PC-3 (cell line): Measurements from ENCODE around the gene RNF148. TPM values are rescaled to one million over a fixed set of nuclear protein-coding genes. Genes with fewer than 3 reads are reported as not detected.

Experiments used
- ATAC-seq: fragments of 200-7000 bp; cut with Tn5 transposase; 2 replicates; pipeline ENCODE4 v1.9.1; 2020; ENCODE audit warnings: mild to moderate bottlenecking, moderate library complexity
- BruUV-seq: library from RNA; stranded (reverse); fragments of 400-500 nt; replicated peaks from 2 replicates; lab custom pipeline; 2021; lab: Mats Ljungman, UMichigan
- CTCF ChIA-PET: fragments of 300-600 bp; sonication (Branson Sonifier 250); formaldehyde crosslinking; loops from one replicate; lab custom pipeline; 2022; ENCODE audit warnings: antibody characterized with exemption; lab: Charles Lee
- POLR2A ChIA-PET: fragments of 300-600 bp; sonication (Branson Sonifier 250); formaldehyde crosslinking; loops from one replicate; lab custom pipeline; 2022; ENCODE audit warnings: antibody characterized with exemption; ENCODE audit not compliant: unreplicated experiment; lab: Charles Lee
- DNase-seq: peaks from one replicate; pipeline ENCODE4 v3.0.0-alpha.2; 2015
- H2AFZ ChIP-seq: fragments of 300-600 bp; sonication (generic); 2 replicates; pipeline ENCODE4 v1.6.0; 2016; ENCODE audit warnings: antibody characterized with exemption, low read length
- H3F3A ChIP-seq: fragments of 300-600 bp; sonication (generic); one replicate; pipeline ENCODE4 v1.6.0; 2017; ENCODE audit warnings: antibody characterized with exemption, low read length, control low read depth, mild to moderate bottlenecking; ENCODE audit not compliant: unreplicated experiment
- H3K27ac ChIP-seq: fragments of 300-600 bp; sonication (generic); 2 replicates; pipeline ENCODE4 v1.5.1; 2016; ENCODE audit warnings: mild to moderate bottlenecking, low read length
- H3K27me3 ChIP-seq: fragments of 300-600 bp; sonication (generic); 2 replicates; pipeline ENCODE4 v1.6.1; 2016; ENCODE audit warnings: low read length, mixed read lengths
- H3K36me3 ChIP-seq: fragments of 300-600 bp; sonication (generic); 2 replicates; pipeline ENCODE4 v1.6.1; 2016; ENCODE audit warnings: low read depth, mixed run types, low read length, mixed read lengths
- H3K4me1 ChIP-seq: fragments of 300-600 bp; sonication (generic); 2 replicates; pipeline ENCODE4 v1.5.1; 2016; ENCODE audit warnings: low read length; ENCODE audit not compliant: insufficient read depth
- H3K4me2 ChIP-seq: fragments of 300-600 bp; sonication (generic); 2 replicates; pipeline ENCODE4 v1.6.0; 2016; ENCODE audit warnings: low read length
- H3K4me3 ChIP-seq: fragments of 300-600 bp; sonication (generic); 2 replicates; pipeline ENCODE4 v1.5.1; 2016; ENCODE audit warnings: mild to moderate bottlenecking, low read length, mixed read lengths
- H3K79me2 ChIP-seq: fragments of 300-600 bp; sonication (generic); 2 replicates; pipeline ENCODE4 v1.6.1; 2017; ENCODE audit warnings: low read length, mixed read lengths
- H3K9ac ChIP-seq: fragments of 300-600 bp; sonication (generic); 2 replicates; pipeline ENCODE4 v1.6.0; 2016; ENCODE audit warnings: mild to moderate bottlenecking, low read length
- H3K9me2 ChIP-seq: fragments of 300-600 bp; sonication (generic); replicated peaks from 2 replicates; pipeline ENCODE4 v1.6.1; 2016; ENCODE audit warnings: mixed run types, low read length, mixed read lengths
- H3K9me3 ChIP-seq: fragments of 300-600 bp; sonication (generic); 2 replicates; pipeline ENCODE4 v1.6.1; 2016; ENCODE audit warnings: low read length, mixed read lengths
- H4K20me1 ChIP-seq: fragments of 300-600 bp; sonication (generic); 2 replicates; pipeline ENCODE4 v1.6.1; 2016; ENCODE audit warnings: low read length, mixed read lengths
- CTCF ChIP-seq: fragments of 300-600 bp; sonication (generic); conservative IDR thresholded peaks from 2 replicates; pipeline ENCODE4 v1.5.1; 2017; ENCODE audit warnings: antibody characterized with exemption, low read depth, mild to moderate bottlenecking, low read length
- EZH2 ChIP-seq: fragments of 300-600 bp; sonication (generic); IDR thresholded peaks from one replicate; pipeline ENCODE4 v1.6.1; 2017; ENCODE audit warnings: antibody characterized with exemption, mild to moderate bottlenecking, low read length; ENCODE audit not compliant: unreplicated experiment
- EZH2phosphoT487 ChIP-seq: fragments of 300-600 bp; sonication (generic); IDR thresholded peaks from 2 replicates; pipeline ENCODE4 v1.6.1; 2018; ENCODE audit warnings: mild to moderate bottlenecking, antibody characterized with exemption, low read length, borderline replicate concordance
- intact Hi-C: fragments of 100-400 bp; cut with micrococcal nuclease; formaldehyde crosslinking; loops from 2 replicates; pipeline ENCODE4 v1.9.0; 2023
- total RNA-seq: library from RNA; depleted of rRNA; stranded (reverse); fragments of >200 nt; gene quantifications from 2 replicates; pipeline ENCODE4 v1.2.3, GENCODE V29; 2014

Gene RNF148
- total RNA-seq, 1 experiment from 2014 or later, result 2.0 TPM

GRCh38 chr7:122677149-122677548 is 25.6 kb downstream of the RNF148 start:
- TF ChIP-seq EZH2, result no peak
- TF ChIP-seq EZH2phosphoT487, result no peak
- no peak for TF ChIP-seq CTCF
- BruUV-seq, result no TSS peak
- no peak overlapping the region for H3K4me2 ChIP-seq
- no peaks in the 10 kb centered on the region for H3K9me3 ChIP-seq
- no peak overlapping the region for H3K4me3 ChIP-seq
- H2AFZ ChIP-seq, result no peak overlapping the region
- no peaks in the 10 kb centered on the region for H4K20me1 ChIP-seq
- no peak for DNase-seq
- no peaks in the 10 kb centered on the region for H3K27me3 ChIP-seq
- no peaks in the 10 kb centered on the region for H3F3A ChIP-seq
- intact Hi-C loops, result loop anchor here (10.0 kb wide), 1 partner anchor 208 kb away; the partner anchor contains the start of gene CADPS2
- ATAC-seq, result no peak
- no peaks in the 10 kb centered on the region for H3K9me2 ChIP-seq
- H3K4me1 ChIP-seq, result peaks cover 8% of the 10 kb centered on the region; the same call in 1 of the 2 replicates
- POLR2A ChIA-PET, result no interaction called here
- no peak overlapping the region for H3K27ac ChIP-seq
- H3K79me2 ChIP-seq, result no peaks in the 10 kb centered on the region
- CTCF ChIA-PET, result no interaction called here
- no peaks in the 10 kb centered on the region for H3K36me3 ChIP-seq
- H3K9ac ChIP-seq, result no peak overlapping the region

- CTCF ChIA-PET, result no interaction called here
- ATAC-seq (no peak), DNase-seq (no peak)
- no peak overlapping the region for H3K4me2 ChIP-seq
- TF ChIP-seq CTCF, result no peak
- no peak for TF ChIP-seq EZH2phosphoT487
- TF ChIP-seq EZH2, result no peak
- intact Hi-C loops, result loop anchor here (10.0 kb wide), 1 partner anchor 208 kb away; the partner anchor contains the start of gene CADPS2
- no peaks in the 10 kb centered on the region for H3K9me2 ChIP-seq
- no peak overlapping the region for H3K4me3 ChIP-seq
- no peak overlapping the region for H3K27ac ChIP-seq
- H3K27me3 ChIP-seq, result no peaks in the 10 kb centered on the region
- H3F3A ChIP-seq, result no peaks in the 10 kb centered on the region
- H3K36me3 ChIP-seq, result no peaks in the 10 kb centered on the region
- no peaks in the 10 kb centered on the region for H3K9me3 ChIP-seq
- POLR2A ChIA-PET, result no interaction called here
- no peak overlapping the region for H3K9ac ChIP-seq
- BruUV-seq, result no TSS peak
- H2AFZ ChIP-seq, result no peak overlapping the region
- H3K4me1 ChIP-seq, result peaks cover 8% of the 10 kb centered on the region; the same call in 1 of the 2 replicates
- H4K20me1 ChIP-seq, result no peaks in the 10 kb centered on the region
- H3K79me2 ChIP-seq, result no peaks in the 10 kb centered on the region
Observed at GRCh38 chr7:122676466-122676865, 26.3 kb downstream of the RNF148 start.

GRCh38 chr7:122675621-122676020 is 27.1 kb downstream of the RNF148 start:
- Histone ChIP-seq H3K27ac (no peak overlapping the region), H2AFZ (no peak overlapping the region), H3K4me3 (no peak overlapping the region), H3K27me3 (no peaks in the 10 kb centered on the region), H3K79me2 (no peaks in the 10 kb centered on the region), H3K9me2 (no peaks in the 10 kb centered on the region), H4K20me1 (no peaks in the 10 kb centered on the region), H3K4me2 (no peak overlapping the region), H3K4me1 (peaks cover 8% of the 10 kb centered on the region; the same call in 1 of the 2 replicates), H3K9ac (no peak overlapping the region), H3F3A (no peaks in the 10 kb centered on the region), H3K9me3 (no peaks in the 10 kb centered on the region), H3K36me3 (no peaks in the 10 kb centered on the region)
- intact Hi-C loops, result loop anchor here (10.0 kb wide), 1 partner anchor 209 kb away; the partner anchor contains the start of gene CADPS2
- CTCF ChIA-PET, result no interaction called here
- TF ChIP-seq EZH2phosphoT487, result no peak
- TF ChIP-seq CTCF, result no peak
- TF ChIP-seq EZH2, result no peak
- DNase-seq (no peak), ATAC-seq (no peak)
- no TSS peak for BruUV-seq
- POLR2A ChIA-PET, result no interaction called here
